Measurements from ENCODE around the gene TGFBI. TPM values are rescaled to one million over a fixed set of nuclear protein-coding genes. Genes with fewer than 3 reads are reported as not detected.

TGFBI gene
- total RNA-seq, 1 donor from 2014 or later: 9.5 TPM

GRCh38 chr5:136101884-136102283 is 73.1 kb downstream of the TGFBI start:
- Mint-ChIP-seq H3K4me1 (peaks cover 19% of the 10 kb centered on the region), H3K4me3 (no peak overlapping the region), H3K36me3 (no peaks in the 10 kb centered on the region), H3K27ac (no peak overlapping the region), H3K27me3 (ENCODE audit: insufficient read depth, low read depth) (peaks cover 3% of the 10 kb centered on the region), H3K9me3 (no peaks in the 10 kb centered on the region)
- Histone ChIP-seq H3K9me3 (ENCODE audit: low read depth) (no peaks in the 10 kb centered on the region), H3K4me3 (no peak overlapping the region), H2AFZ (replicated peaks) (no peak overlapping the region), H3K36me3 (no peaks in the 10 kb centered on the region), H3F3A (ENCODE audit: low read depth) (no peaks in the 10 kb centered on the region), H3K9ac (no peak overlapping the region), H3K27ac (no peak overlapping the region), H4K20me1 (ENCODE audit: low read depth) (no peaks in the 10 kb centered on the region), H3K4me1 (peaks cover 12% of the 10 kb centered on the region), H3K4me2 (no peak overlapping the region), H3K79me2 (ENCODE audit: low read depth) (no peaks in the 10 kb centered on the region), H3K27me3 (no peaks in the 10 kb centered on the region)
- no peak for DNase-seq (ENCODE audit: low spot score)
- no peak for TF ChIP-seq EZH2phosphoT487 (IDR thresholded peaks at IDR 0.05)
- no peak for TF ChIP-seq EZH2 (IDR thresholded peaks at IDR 0.05)
- TF ChIP-seq CTCF (IDR thresholded peaks at IDR 0.05): no peak

- Histone ChIP-seq H3K36me3 (no peaks in the 10 kb centered on the region), H3K9me3 (ENCODE audit: low read depth) (no peaks in the 10 kb centered on the region), H2AFZ (replicated peaks) (no peak overlapping the region), H3K79me2 (ENCODE audit: low read depth) (no peaks in the 10 kb centered on the region), H3K4me3 (no peak overlapping the region), H3K4me2 (no peak overlapping the region), H4K20me1 (ENCODE audit: low read depth) (no peaks in the 10 kb centered on the region), H3K4me1 (peaks cover 12% of the 10 kb centered on the region), H3K27ac (no peak overlapping the region), H3K9ac (no peak overlapping the region), H3K27me3 (no peaks in the 10 kb centered on the region), H3F3A (ENCODE audit: low read depth) (no peaks in the 10 kb centered on the region)
- DNase-seq (ENCODE audit: low spot score): no peak
- H3K36me3 Mint-ChIP-seq: no peaks in the 10 kb centered on the region
- peaks cover 17% of the 10 kb centered on the region for H3K4me1 Mint-ChIP-seq
- H3K27me3 Mint-ChIP-seq (ENCODE audit: insufficient read depth, low read depth): peaks cover 6% of the 10 kb centered on the region
- H3K4me3 Mint-ChIP-seq: no peak overlapping the region
- H3K27ac Mint-ChIP-seq: no peak overlapping the region
- TF ChIP-seq CTCF (IDR thresholded peaks at IDR 0.05) (no peak), EZH2 (IDR thresholded peaks at IDR 0.05) (no peak), EZH2phosphoT487 (IDR thresholded peaks at IDR 0.05) (no peak)
- no peaks in the 10 kb centered on the region for H3K9me3 Mint-ChIP-seq
Observed at GRCh38 chr5:136103118-136103517, 74.3 kb downstream of the TGFBI start.

DNA sequence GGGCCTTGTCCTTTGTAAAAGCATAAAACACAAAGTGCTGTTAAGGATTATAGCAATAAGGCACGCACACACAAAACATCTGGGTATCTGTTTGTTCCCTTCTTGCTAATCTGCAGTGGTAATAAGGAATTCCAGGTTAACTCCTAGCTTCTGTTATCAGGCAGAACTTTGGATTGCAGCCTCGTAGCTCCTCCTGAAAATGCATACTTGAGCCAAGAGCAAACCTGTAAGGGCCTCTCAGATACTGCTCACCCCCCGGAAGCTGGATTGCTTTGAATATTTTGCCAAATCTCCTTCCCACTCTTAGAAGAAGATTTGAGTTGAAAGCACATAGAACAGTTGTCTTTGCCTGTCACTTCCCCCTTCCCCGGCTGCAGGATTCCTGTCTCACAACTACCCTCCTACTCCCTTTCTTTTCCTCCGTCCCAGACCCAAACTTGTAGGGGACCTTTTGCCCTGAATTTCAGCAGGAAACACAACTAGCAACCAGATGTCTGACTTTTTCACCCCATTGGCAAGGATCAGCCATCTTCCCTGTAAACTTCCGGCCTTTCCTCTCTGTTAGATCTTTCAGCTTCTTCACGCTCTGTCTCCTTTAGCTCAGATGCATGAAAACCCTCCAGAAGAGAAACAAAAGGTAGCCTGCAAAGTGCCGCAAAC is 75.6 kb downstream of the TGFBI start:
- Histone ChIP-seq H3K4me2 (peak overlapping the region; percentile 15), H3K79me2 (ENCODE audit: low read depth) (no peaks in the 10 kb centered on the region), H3K4me1 (peaks cover 12% of the 10 kb centered on the region), H4K20me1 (ENCODE audit: low read depth) (no peaks in the 10 kb centered on the region), H3K9me3 (ENCODE audit: low read depth) (no peaks in the 10 kb centered on the region), H2AFZ (replicated peaks) (peak overlapping the region; percentile 92), H3K27ac (no peak overlapping the region), H3K36me3 (no peaks in the 10 kb centered on the region), H3K4me3 (no peak overlapping the region), H3F3A (ENCODE audit: low read depth) (no peaks in the 10 kb centered on the region), H3K9ac (no peak overlapping the region), H3K27me3 (no peaks in the 10 kb centered on the region)
- Mint-ChIP-seq H3K4me1 (peaks cover 17% of the 10 kb centered on the region), H3K27ac (peak overlapping the region; percentile 82), H3K4me3 (no peak overlapping the region), H3K36me3 (no peaks in the 10 kb centered on the region), H3K27me3 (ENCODE audit: insufficient read depth, low read depth) (peaks cover 6% of the 10 kb centered on the region), H3K9me3 (no peaks in the 10 kb centered on the region)
- TF ChIP-seq EZH2phosphoT487 (IDR thresholded peaks at IDR 0.05): no peak
- no peak for TF ChIP-seq CTCF (IDR thresholded peaks at IDR 0.05)
- TF ChIP-seq EZH2 (IDR thresholded peaks at IDR 0.05): no peak
- no peak for DNase-seq (ENCODE audit: low spot score)
